ENCODE measurements around the gene RTL9.
"Not testable (repeated sequence)": the region's sequence is repeated elsewhere in the genome, so short reads cannot be mapped to it uniquely, and the experiment has no call there.

RTL9 gene

DNA sequence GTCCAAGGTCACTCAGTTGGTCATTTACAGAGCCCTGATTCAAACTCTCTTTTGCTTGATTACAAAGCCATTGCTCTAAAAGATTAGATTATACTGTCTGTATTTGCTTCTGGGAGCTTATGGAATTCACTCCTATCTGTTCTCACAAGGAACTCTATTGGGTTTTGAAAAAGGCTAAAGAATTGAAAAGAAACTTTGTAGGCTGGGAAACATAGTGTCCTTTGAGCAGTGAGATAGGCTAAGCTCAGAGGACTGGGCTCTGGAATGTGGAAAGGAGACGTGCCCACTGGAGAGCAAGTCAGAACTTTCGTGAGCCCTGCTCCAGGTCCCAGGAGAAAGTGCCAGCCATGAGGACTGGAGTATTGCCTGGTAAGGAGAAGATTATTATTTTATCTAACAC is at the start of gene RTL9:
Gene RTL9, plus strand, starts transcription at position 301 of the 400 bp plus-strand sequence. CDS start 91,770 bp downstream, outside the sequence.
- DNase-seq (ENCODE audit: low read depth in 1 of 2, low spot score in 1 of 2) = no peak

DNA sequence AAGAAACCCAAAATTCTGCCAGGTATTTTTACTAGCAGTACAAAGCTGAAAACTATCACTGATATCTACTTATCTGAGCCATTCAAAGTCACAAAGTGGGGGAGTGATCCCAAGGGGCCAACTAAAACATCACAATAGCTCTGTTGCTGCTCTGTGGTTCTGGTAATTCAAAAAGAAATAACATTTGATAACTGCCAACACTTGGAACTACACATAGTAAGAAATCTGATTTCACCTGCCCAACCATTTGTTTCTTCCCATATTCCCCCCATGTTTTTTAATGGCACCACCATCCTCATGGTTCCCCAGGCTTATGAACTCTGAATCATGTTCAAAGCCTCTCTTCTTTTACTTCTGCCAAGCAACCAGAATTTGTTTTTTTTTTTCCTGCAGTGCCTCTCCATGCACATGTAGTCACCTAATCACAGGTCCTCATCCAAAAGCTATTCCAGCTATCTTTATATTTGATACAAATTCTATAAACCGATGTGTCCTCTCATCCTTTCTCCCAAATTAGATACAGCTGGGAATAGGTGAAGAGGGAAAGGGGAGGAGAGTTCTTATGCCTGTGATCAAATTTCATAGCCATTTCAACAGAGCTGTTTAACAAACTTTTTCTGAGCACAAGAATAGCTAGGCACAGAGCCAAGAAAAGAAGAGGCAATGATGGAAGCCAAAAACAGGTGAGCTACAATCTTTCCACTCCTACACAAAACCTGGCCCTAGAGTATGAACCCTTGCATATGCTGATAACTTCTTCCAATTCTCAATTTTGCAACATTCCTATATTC is 48.5 kb upstream of the RTL9 start:
- no peak for DNase-seq (ENCODE audit: low read depth in 1 of 2, low spot score in 1 of 2)

DNA sequence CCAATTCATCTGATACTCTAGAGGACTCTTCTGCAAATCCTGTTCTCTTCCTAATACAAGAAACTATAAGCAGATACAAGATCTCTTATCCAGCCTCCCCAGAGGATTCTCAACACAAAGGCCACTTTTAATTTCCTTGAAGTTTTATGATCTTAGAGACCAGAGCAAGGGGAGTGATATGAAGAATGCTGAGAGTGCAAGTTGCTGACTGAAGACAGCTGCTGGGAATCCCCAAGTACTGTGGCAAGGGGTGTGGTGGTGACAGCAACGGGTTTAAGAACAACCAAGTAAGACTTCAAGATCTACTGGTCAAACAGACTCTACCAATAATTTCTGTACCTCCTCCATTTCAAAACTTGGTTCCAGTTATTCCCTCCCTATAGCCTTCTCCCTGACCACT is 47.8 kb upstream of the RTL9 start:
- DNase-seq (ENCODE audit: low read depth in 1 of 2, low spot score in 1 of 2) = no peak

GRCh38 chrX:110311437-110312230 is 47.0 kb upstream of the RTL9 start:
- DNase-seq (ENCODE audit: low read depth in 1 of 2, low spot score in 1 of 2) = no peak

- no peak for DNase-seq (ENCODE audit: low read depth in 1 of 2, low spot score in 1 of 2)
These were observed 43.1 kb upstream of the RTL9 start for GRCh38 chrX:110315551-110315950.

DNA sequence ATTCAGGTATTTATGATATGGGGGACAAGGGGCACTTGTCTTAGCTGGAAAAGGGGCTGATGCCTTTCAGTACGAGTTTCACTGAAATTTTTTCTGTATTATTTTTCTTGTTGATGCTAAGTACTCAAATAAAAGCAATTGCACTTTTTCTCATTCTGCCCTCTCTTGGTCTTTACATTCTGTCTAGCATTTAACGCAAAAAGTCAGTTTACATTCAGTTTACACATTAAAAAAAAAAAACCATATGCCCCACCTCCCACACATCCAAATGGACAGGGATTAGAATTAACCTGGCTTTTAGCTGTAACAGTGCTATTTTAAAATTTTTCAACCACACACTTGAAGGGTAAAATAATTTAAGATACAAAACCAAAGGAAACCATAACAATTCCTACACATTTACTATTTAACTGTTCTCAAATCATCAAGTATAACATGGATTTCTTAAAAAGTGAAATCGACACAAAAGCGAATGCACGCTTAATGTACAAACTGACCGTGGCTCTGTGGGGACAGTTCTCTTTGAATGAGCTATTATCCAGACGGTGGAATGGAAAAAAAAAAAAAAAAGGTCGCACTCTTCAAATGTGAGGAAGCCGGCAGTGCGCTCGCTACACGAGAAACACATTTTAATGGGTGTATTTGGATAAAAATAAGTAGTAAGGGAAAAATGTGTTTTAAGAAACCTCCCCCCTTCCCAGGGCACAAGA is 42.1 kb upstream of the RTL9 start:
- no peak for DNase-seq (ENCODE audit: low read depth in 1 of 2, low spot score in 1 of 2)

DNA sequence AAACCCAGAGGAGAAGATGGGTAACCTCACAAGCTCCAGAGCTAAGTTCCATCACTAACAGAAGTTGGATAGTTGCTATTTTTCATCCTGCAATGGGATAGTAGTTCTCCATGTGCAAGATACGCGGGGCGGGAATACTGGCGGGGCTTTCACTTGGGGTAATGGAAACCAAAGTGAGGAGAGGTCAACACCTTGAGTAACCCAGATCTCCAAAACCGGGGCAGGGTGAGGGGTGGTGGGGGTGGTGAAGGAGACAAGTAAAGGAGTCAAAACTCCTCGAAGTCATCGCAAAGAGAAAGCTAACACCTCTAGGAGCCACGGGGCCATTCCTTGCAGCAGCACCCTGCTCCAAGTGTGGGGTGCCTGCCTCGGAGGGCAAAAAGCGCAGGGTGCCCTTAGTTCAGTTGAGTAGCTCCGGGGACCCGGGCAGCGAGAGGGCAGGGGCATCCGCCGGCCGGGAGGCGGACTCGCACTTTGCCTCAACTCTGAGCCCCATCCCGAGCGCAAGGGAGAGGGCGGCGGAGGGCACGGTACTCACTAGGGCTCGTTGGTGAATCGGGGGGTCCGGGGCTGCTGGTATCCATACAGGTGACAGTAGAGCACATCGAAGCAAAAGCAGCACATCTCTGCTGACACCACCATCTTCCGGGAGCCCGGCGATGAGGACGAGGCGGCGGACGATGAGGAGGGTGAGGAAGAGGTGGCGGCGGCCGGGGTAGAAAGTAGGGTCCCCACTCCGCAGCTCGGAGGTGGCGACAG is 41.4 kb upstream of the RTL9 start:
- DNase-seq (ENCODE audit: low read depth in 1 of 2, low spot score in 1 of 2) = peak; percentile 2 to 6

- peak; percentile 55 to 66 for DNase-seq (ENCODE audit: low read depth in 1 of 2, low spot score in 1 of 2)
These were observed 40.6 kb upstream of the RTL9 start, which contains the start of gene AMMECR1 for GRCh38 chrX:110317820-110318663. Gene AMMECR1 (minus strand): TSS chrX:110318085. CDS start chrX:110318071, 14 bp downstream.

- DNase-seq (ENCODE audit: low read depth in 1 of 2, low spot score in 1 of 2) = no peak
These were observed 40.0 kb upstream of the RTL9 start for GRCh38 chrX:110318664-110318968.

DNA sequence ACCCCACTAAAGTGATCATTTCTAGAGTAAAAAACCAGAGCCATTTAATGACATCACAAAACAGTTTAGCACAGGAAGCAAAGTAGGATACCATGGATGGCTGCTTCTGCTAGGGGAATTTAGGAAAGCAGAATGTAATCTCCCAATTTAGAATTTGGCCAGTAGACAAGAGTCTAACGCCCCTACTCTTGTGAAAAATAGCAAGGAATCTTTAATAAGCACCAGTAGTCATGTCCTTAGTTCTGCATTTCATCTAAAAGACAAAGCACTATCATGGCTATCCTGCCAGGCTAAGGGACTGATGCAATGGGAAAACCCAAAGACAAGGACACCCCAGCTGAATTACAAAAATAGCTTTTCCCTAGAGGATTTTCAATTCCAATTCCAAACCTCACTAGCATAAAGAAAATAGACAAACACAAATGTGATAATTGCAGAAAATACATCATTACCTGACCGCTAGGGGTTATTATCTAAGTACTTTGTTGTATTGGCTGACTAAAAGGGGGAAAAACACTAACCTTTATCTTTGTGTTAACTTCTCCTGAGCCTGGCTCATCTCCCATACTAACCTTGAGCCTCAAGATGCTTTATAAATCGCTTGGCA is 38.2 kb upstream of the RTL9 start:
- DNase-seq (ENCODE audit: low read depth in 1 of 2, low spot score in 1 of 2) = no peak

DNA sequence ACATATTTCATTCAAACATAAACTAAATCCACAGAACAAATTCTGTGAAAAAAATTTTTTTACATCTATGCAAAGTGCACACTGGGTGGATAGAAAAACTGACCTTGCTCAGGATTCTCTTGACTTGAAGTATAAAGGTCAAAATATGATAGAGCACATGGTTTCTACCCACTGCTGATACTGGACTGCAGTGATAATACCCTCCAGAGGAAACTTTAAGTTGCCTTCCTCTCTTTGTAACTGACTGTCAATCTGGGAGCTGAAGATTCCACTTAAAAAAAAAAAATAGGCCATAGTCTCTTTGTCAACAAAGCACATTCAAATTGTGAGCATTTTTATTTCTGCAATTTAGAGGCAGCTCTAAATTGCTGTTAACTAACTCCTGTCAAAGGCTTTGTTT is 37.6 kb upstream of the RTL9 start:
- DNase-seq (ENCODE audit: low read depth in 1 of 2, low spot score in 1 of 2) = no peak

- DNase-seq (ENCODE audit: low read depth in 1 of 2, low spot score in 1 of 2) = no peak
These were observed 37.0 kb upstream of the RTL9 start for GRCh38 chrX:110321670-110322069.

DNA sequence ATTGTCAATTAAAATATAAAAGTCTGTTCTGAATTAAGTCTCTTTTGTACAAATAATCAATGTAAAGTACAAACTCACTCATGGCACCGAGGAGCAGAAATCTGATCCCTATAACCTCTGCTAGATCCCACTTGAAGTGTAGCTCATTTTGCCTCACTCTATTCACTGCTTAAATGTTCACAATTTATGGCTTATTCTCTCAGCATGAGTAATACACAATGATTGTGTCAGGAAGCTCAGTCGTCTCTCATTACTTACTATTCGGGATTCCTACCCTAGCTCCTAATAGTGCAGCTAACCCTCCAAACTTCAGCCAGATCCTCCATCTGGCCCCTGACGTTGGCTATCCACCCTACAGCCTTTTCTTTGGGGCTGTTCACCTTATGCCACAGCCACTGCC is 36.0 kb upstream of the RTL9 start:
- no peak for DNase-seq (ENCODE audit: low read depth in 1 of 2, low spot score in 1 of 2)

DNA sequence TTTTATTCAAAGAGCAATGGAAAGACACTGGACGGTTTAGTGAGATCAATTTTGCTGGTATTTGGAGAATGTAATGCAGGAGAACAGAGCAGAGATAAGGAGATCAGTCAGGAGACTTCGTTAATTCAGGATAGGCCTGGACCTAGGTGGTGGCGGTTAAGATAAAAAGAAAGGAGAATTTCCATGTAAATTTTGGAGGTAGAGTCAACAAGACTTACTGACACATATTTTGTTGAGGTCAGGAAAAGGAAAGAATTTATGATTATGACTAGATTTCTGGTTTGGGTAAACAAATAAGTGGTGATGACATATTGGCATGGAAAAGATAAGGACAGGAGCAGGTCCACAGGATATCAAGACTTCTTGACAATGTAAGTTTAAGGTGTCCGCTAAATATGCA is 31.9 kb upstream of the RTL9 start:
- no peak for DNase-seq (ENCODE audit: low read depth in 1 of 2, low spot score in 1 of 2)

DNA sequence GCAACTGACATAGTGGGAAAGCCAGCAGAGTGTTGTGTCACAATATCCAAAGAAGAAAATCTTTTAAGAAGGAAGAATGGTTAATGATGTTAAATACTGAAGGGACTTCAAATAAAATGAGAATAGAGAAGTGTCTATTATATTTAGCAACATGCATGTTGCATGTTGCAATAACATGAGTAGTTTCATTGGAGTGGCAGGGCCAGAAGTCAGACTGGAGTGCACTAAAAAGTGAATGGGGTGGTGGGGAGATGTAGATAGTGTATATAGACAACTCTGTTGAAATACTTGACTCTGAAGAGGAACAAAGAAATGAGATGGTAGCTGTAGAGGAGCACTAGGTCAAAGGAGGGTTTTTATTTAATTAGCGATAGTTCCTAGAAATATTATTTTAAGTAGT is 31.3 kb upstream of the RTL9 start:
- DNase-seq (ENCODE audit: low read depth in 1 of 2, low spot score in 1 of 2) = no peak

GRCh38 chrX:110328613-110329012 is 30.0 kb upstream of the RTL9 start:
- not testable (repeated sequence) for DNase-seq (ENCODE audit: low read depth in 1 of 2, low spot score in 1 of 2)

DNA sequence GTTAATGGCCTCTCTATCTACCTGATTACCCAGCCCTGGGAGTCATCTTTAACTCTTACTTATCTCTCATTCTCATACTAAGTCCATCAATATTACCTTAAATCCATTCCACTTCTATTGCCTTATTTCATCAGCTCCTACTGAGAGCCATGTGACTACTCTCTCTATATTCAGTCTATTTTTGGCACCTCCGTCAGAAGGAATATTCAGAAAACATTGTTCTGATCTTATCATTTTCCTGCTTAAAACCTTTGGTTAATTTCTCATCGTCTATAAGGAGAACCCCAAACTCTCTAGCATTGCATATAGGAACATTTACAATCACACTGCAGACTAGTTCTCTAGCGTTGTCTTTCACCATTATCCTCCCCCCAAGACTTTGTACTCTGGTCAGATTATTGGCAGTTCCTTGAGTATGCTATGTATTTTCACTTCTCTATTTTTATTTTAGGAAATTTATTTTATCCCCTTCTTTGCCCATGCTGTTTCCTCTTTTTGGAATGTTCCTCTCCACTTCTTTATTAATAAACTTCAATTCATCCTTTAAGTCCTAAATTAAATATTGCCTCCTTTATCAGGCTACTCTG is 27.1 kb upstream of the RTL9 start:
- no peak for DNase-seq (ENCODE audit: low read depth in 1 of 2, low spot score in 1 of 2)

- DNase-seq (ENCODE audit: low read depth in 1 of 2, low spot score in 1 of 2) = not testable (repeated sequence)
These were observed 25.2 kb upstream of the RTL9 start for GRCh38 chrX:110333458-110333857.

GRCh38 chrX:110338935-110339334 is 19.7 kb upstream of the RTL9 start:
- no peak for DNase-seq (ENCODE audit: low read depth in 1 of 2, low spot score in 1 of 2)
